Progenitor cell of endocrine pancreas (in vitro differentiated cells): ENCODE results near the gene STT3B. TPM values are rescaled to one million over a fixed set of nuclear protein-coding genes. Genes with fewer than 3 reads are reported as not detected.
"Not testable (repeated sequence)": the region's sequence is repeated elsewhere in the genome, so short reads cannot be mapped to it uniquely, and the experiment has no call there.

Experiments
- DNase-seq: peaks from one replicate; pipeline ENCODE4 v3.0.0; 2021; ENCODE audit warnings: low spot score; ENCODE audit not compliant: unreplicated experiment
- H3K27ac Mint-ChIP-seq: 2 replicates; pipeline ENCODE4 v1.8.0; 2021; ENCODE audit warnings: mild to moderate bottlenecking, moderate library complexity, mixed read lengths
- H3K27me3 Mint-ChIP-seq: 2 replicates; pipeline ENCODE4 v1.8.0; 2021; ENCODE audit warnings: mixed read lengths
- H3K36me3 Mint-ChIP-seq: 2 replicates; pipeline ENCODE4 v1.8.0; 2022; ENCODE audit warnings: mixed read lengths; ENCODE audit not compliant: insufficient read depth
- H3K4me1 Mint-ChIP-seq: 2 replicates; pipeline ENCODE4 v1.8.0; 2021; ENCODE audit warnings: low read depth, mixed read lengths
- H3K4me3 Mint-ChIP-seq: 2 replicates; pipeline ENCODE4 v1.8.0; 2021; ENCODE audit warnings: low read depth, mild to moderate bottlenecking, moderate library complexity, mixed read lengths
- H3K9me3 Mint-ChIP-seq: 2 replicates; pipeline ENCODE4 v1.8.0; 2021; ENCODE audit warnings: low read depth, mixed read lengths
- CTCF ChIP-seq: fragments of 200-600 bp; sonication (generic); IDR thresholded peaks from one replicate; pipeline ENCODE4 v1.5.0; 2021; ENCODE audit warnings: antibody characterized with exemption, mild to moderate bottlenecking; ENCODE audit not compliant: unreplicated experiment
- total RNA-seq: library from RNA; stranded (reverse); gene quantifications from 2 replicates; pipeline ENCODE4 v1.2.1, GENCODE V29; 2021

The STT3B gene
- total RNA-seq, 1 donor from 2014 or later: 154 TPM

DNA sequence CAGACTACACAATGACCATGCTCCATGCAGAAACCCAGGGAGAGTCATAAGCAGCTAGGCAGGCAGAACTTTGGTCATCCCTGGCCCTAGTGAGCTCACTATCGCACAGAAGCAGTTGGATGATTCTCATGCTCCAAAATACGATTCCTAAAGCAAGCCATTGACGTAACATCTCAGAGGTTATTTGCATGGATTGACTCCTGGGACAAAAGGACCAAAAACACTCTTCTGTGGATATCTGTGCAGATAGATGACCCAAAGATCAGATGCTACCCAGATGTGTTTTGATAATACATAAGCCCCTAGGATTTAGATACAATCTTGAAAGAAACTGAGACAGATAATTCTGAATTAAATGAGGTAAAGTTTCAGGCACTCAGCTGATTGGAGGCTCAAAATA, 33.4 kb upstream of the STT3B start:
- Mint-ChIP-seq H3K36me3 (no peaks in the 10 kb centered on the region), H3K9me3 (no peaks in the 10 kb centered on the region), H3K27me3 (peaks cover 3% of the 10 kb centered on the region), H3K27ac (no peak overlapping the region), H3K4me1 (no peaks in the 10 kb centered on the region), H3K4me3 (no peak overlapping the region)
- DNase-seq: no peak
- no peak for TF ChIP-seq CTCF

- no peaks in the 10 kb centered on the region for H3K9me3 Mint-ChIP-seq
- H3K27ac Mint-ChIP-seq: no peak overlapping the region
- DNase-seq: no peak
- no peak for TF ChIP-seq CTCF
- no peaks in the 10 kb centered on the region for H3K4me1 Mint-ChIP-seq
- no peak overlapping the region for H3K4me3 Mint-ChIP-seq
- H3K36me3 Mint-ChIP-seq: no peaks in the 10 kb centered on the region
- peaks cover 15% of the 10 kb centered on the region for H3K27me3 Mint-ChIP-seq
Measured at GRCh38 chr3:31502803-31503221, 29.9 kb upstream of the STT3B start.

- TF ChIP-seq CTCF: no peak
- no peak overlapping the region for H3K4me3 Mint-ChIP-seq
- peaks cover 18% of the 10 kb centered on the region for H3K27me3 Mint-ChIP-seq
- no peak overlapping the region for H3K27ac Mint-ChIP-seq
- H3K9me3 Mint-ChIP-seq: no peaks in the 10 kb centered on the region
- H3K4me1 Mint-ChIP-seq: no peaks in the 10 kb centered on the region
- no peaks in the 10 kb centered on the region for H3K36me3 Mint-ChIP-seq
- DNase-seq: no peak
Measured at GRCh38 chr3:31503456-31503855, 29.3 kb upstream of the STT3B start.

DNA sequence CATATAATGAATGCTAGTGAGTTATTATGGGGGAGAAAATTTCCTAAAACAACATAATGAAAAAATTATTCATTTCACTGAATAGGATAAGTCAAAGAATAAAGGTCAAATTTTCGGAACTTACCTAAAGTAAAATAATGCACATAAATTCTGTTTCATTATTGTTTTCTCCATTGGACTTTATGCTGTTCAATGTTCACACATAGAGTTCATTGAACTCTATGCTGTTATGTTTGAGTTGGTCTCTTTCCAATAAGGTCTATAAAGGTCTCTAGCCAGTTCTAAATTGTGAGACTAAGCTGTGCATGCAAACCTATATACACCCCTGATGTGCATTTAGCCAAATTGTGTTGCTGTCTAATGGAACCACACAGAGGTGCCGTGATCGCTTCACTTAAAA, 28.5 kb upstream of the STT3B start:
- Mint-ChIP-seq H3K9me3 (no peaks in the 10 kb centered on the region), H3K4me1 (no peaks in the 10 kb centered on the region), H3K36me3 (no peaks in the 10 kb centered on the region), H3K27me3 (peaks cover 20% of the 10 kb centered on the region), H3K4me3 (no peak overlapping the region), H3K27ac (no peak overlapping the region)
- no peak for TF ChIP-seq CTCF
- no peak for DNase-seq

DNA sequence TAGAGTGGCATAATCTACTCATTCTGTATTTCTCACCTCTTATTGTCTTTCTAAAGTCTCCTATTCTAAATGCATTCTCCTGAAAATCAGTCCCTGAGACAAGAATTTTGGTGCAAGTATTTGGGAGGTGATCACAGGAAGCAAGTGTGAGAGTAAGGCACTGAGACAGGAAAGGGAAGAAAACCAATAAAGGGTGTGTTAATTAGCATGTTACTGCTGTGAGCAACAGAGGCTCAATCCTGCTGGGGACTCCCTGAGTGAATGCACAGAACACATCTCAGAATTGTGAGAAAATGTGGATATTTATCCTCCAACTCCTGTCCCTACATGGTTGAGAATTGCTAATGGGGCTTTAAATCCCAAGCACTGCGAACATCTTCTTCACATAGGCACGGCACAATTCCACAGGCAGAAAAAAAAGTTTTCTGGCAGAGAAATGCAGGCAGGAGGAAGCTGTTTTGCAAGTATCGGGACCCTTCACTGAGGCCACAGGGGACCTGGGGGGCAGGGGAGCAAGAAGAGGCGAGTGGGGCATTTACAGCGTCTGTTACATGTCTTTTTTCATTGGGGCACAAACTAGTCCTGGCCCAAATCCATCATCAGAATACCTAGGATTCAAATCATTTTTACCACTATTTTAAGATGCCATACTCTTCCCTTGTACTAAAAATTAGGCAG, 27.2 kb upstream of the STT3B start:
- Mint-ChIP-seq H3K27me3 (peaks cover 16% of the 10 kb centered on the region), H3K36me3 (no peaks in the 10 kb centered on the region), H3K9me3 (no peaks in the 10 kb centered on the region), H3K27ac (no peak overlapping the region), H3K4me3 (no peak overlapping the region), H3K4me1 (no peaks in the 10 kb centered on the region)
- no peak for TF ChIP-seq CTCF
- DNase-seq: no peak

- not testable (repeated sequence) for DNase-seq, H3K4me1 Mint-ChIP-seq, H3K36me3 Mint-ChIP-seq, H3K27ac Mint-ChIP-seq, H3K4me3 Mint-ChIP-seq, H3K9me3 Mint-ChIP-seq
- peaks cover 16% of the 10 kb centered on the region for H3K27me3 Mint-ChIP-seq
Measured at GRCh38 chr3:31506515-31506914, 26.2 kb upstream of the STT3B start.
